ENCODE measurements around the gene BPIFB3.

GRCh38 chr20:33105316-33105924, 51.7 kb downstream of the BPIFB3 start:
- TF ChIP-seq, protein P1, sequence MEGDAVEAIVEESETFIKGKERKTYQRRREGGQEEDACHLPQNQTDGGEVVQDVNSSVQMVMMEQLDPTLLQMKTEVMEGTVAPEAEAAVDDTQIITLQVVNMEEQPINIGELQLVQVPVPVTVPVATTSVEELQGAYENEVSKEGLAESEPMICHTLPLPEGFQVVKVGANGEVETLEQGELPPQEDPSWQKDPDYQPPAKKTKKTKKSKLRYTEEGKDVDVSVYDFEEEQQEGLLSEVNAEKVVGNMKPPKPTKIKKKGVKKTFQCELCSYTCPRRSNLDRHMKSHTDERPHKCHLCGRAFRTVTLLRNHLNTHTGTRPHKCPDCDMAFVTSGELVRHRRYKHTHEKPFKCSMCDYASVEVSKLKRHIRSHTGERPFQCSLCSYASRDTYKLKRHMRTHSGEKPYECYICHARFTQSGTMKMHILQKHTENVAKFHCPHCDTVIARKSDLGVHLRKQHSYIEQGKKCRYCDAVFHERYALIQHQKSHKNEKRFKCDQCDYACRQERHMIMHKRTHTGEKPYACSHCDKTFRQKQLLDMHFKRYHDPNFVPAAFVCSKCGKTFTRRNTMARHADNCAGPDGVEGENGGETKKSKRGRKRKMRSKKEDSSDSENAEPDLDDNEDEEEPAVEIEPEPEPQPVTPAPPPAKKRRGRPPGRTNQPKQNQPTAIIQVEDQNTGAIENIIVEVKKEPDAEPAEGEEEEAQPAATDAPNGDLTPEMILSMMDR (IDR thresholded peaks at IDR 0.05), result no peak
- no peak for TF ChIP-seq POLR2A (IDR thresholded peaks at IDR 0.05)

Measured in adrenal gland (tissue), 5 donors.